ENCODE measurements around the gene C6orf62. TPM values are rescaled to one million over a fixed set of nuclear protein-coding genes. Genes with fewer than 3 reads are reported as not detected.
"Not testable (repeated sequence)": the region's sequence is repeated elsewhere in the genome, so short reads cannot be mapped to it uniquely, and the experiment has no call there.

The C6orf62 gene
- total RNA-seq, 2 experiments from 2014 or later = 161 to 166 TPM

DNA sequence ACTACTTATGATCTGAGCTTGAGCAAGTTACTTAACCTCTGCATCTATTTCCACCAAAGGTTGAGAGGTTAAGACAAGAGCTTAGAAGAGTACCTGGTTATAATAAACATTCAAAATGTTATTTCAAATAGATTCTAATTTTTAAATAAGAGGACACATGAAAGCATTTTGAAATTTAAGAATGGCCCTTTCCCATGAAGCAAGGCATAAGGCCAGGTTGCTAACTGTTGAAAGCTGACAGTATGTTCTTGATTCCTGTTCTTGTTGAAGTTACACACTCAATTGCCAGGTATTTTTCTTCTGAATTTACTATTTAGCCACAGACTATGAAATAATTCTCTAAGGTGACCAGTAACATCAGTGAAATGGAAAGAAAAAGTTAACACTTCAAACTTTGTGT, 14.5 kb downstream of the C6orf62 start:
- H3K27me3 Mint-ChIP-seq = no peaks in the 10 kb centered on the region
- no peak overlapping the region for H3K4me3 Mint-ChIP-seq
- H3K9me3 Mint-ChIP-seq = no peaks in the 10 kb centered on the region
- H3K27ac Mint-ChIP-seq = no peak overlapping the region
- POLR2A ChIA-PET = interaction anchor here (1.1 to 1.3 kb wide), 2 partner anchors 15 to 17 kb away, joined by 4 to 5 read pairs; partner anchors contain the start of gene C6orf62
- peaks cover 15% of the 10 kb centered on the region for H3K4me1 Mint-ChIP-seq
- DNase-seq (no peak), ATAC-seq (ENCODE audit: low read depth) (no peak)
- H3K36me3 Mint-ChIP-seq = peaks cover 38% of the 10 kb centered on the region

DNA sequence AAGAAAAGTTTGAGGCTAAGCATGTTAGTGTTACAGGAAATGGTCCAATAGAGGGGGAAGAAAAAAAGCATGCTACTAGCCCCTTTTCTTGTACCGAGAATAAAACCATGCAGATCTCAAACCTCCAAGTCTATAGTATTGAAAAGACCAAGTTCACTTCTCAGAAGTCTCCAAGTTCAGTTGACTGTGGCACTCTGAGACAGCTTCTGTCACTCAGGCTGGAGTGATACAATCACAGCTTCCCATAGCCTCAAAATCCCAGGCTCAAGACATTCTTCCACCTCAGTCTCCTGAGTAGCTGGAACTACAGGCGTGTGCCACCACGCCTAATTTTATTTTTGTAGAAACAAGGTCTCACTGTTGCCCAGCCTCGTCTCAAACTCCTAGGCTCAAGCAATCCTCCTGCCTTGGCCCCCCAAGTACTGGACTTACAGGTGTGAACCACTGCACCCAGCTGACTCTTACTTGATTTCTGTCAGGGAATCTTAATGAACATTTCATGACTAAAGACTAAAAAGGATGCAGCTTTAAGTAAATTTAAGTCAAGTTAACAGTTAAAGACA, 16.2 kb downstream of the C6orf62 start:
- POLR2A ChIA-PET = interaction anchor here (0.6 to 1.4 kb wide), 2 partner anchors 10 to 1132 kb away, joined by 3 to 5 read pairs; no protein-coding TSS in a partner anchor
- Mint-ChIP-seq H3K4me3 (no peak overlapping the region), H3K4me1 (peaks cover 10% of the 10 kb centered on the region), H3K27ac (peak overlapping the region; percentile 10), H3K9me3 (no peaks in the 10 kb centered on the region), H3K36me3 (peaks cover 37% of the 10 kb centered on the region), H3K27me3 (no peaks in the 10 kb centered on the region)
- DNase-seq = no peak
- ATAC-seq (ENCODE audit: low read depth) = no peak

DNA sequence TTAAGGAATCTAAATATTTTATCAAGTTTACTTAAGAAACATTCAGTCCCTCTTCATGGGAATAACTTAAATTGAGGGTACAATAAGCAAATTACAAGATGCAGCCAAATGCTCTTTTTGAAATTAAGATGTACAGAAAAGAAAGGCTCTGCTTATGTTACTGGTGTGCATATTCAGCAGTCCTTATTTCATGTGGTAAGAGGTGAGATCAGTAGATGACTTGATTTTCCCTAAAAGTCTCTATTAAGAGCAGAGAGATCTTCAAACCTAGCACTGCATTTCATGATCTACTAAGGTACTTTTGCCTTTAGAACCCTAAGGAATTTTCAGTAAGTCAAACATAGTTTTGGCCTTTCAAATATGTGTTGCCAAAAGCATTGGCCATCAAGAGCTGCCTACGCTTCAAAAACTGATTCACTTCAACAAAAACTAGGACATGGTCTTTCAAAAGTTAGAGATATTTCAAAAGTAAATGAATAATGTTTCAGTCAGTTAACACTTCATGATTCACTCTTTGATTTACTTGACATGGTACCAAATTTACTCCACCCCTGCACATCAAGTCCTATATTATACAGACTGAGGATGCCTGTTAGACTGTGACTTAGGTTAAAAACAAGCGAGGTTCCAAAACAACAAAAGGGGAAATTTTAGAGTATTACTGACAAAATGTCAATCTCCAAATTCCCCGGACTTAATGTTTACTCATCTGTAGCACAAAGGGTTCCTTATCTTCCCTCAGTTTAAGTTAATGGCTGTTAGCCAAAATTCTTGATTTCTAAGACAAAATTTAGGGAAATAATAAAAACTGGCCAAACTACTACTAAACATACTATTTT, 19.2 kb downstream of the C6orf62 start:
- POLR2A ChIA-PET = no interaction called here
- H3K4me1 Mint-ChIP-seq = peaks cover 4% of the 10 kb centered on the region
- DNase-seq = no peak
- no peak for ATAC-seq (ENCODE audit: low read depth)
- H3K9me3 Mint-ChIP-seq = no peaks in the 10 kb centered on the region
- H3K27me3 Mint-ChIP-seq = no peaks in the 10 kb centered on the region
- H3K36me3 Mint-ChIP-seq = peaks cover 18% of the 10 kb centered on the region
- no peak overlapping the region for H3K27ac Mint-ChIP-seq
- no peak overlapping the region for H3K4me3 Mint-ChIP-seq

DNA sequence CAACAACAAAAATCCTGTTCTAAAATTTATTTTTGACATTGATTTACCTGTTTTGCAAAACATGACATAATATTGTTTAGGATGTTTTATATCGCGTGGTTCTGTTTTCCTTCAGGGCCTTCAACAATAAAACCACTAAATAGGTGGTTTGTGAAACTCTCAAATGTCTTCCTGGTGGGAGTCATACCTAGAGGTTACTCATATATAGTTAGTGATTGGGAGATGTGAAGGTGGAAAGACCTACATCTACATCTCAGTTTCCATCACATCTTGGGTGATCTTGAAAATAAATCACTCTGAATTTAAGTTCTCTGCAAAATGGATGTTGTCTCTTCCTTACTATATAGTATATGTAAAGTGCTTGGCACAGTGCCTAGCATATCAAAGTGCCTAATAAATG, 22.9 kb downstream of the C6orf62 start:
- no peak overlapping the region for H3K27ac Mint-ChIP-seq
- no peak overlapping the region for H3K4me3 Mint-ChIP-seq
- no peaks in the 10 kb centered on the region for H3K9me3 Mint-ChIP-seq

DNA sequence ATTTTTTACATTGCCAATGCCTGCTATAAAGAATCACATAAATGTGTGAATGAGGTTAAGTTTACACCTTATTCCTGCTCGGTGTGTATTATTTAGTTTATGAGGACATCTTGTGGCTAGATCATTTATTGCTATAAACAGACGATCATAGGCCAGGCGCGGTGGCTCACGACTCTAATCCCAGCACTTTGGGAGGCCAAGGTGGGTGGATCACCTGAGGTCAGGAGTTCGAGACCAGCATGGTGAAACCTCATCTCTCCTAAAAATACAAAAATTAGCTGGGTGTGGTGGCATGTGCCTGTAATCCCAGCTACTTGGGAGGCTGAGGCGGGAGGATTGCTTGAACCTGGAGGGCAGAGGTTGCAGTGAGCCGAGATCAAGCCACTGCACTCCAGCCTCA, 23.3 kb downstream of the C6orf62 start:
- H3K27me3 Mint-ChIP-seq, H3K4me3 Mint-ChIP-seq, H3K9me3 Mint-ChIP-seq, H3K36me3 Mint-ChIP-seq, H3K27ac Mint-ChIP-seq, H3K4me1 Mint-ChIP-seq, POLR2A ChIA-PET: not testable (repeated sequence)
- DNase-seq = peak; percentile 36
- ATAC-seq (ENCODE audit: low read depth) = peak; percentile 58

More for the DNA sequence above, 22.9 kb downstream of the C6orf62 start:
- peaks cover 9% of the 10 kb centered on the region for H3K36me3 Mint-ChIP-seq
- DNase-seq = no peak
- no peaks in the 10 kb centered on the region for H3K27me3 Mint-ChIP-seq
- peaks cover 10% of the 10 kb centered on the region for H3K4me1 Mint-ChIP-seq
- no peak for ATAC-seq (ENCODE audit: low read depth)
- POLR2A ChIA-PET = no interaction called here

DNA sequence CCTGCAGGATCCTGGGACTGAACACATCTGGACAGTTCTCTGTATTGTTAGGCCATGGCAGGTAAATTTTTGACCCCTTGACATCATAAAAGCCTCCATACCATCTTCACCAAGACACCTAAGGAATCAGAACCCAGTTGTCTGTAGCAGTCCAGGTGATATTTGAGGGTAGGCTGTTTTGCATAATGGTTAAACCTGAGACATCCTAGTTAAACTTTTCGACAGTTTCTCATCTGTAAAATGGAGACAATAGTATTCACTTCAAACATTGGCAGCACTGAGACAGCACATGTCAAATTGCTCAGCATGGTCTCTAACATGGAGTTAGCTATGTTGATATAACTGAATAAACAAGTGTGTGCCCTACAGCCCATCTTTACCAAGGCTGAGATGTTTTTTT, 24.8 kb downstream of the C6orf62 start:
- POLR2A ChIA-PET = no interaction called here
- Mint-ChIP-seq H3K4me1 (peaks cover 10% of the 10 kb centered on the region), H3K9me3 (no peaks in the 10 kb centered on the region), H3K36me3 (peaks cover 3% of the 10 kb centered on the region), H3K27ac (no peak overlapping the region), H3K27me3 (no peaks in the 10 kb centered on the region), H3K4me3 (no peak overlapping the region)
- no peak for DNase-seq
- ATAC-seq (ENCODE audit: low read depth) = no peak

DNA sequence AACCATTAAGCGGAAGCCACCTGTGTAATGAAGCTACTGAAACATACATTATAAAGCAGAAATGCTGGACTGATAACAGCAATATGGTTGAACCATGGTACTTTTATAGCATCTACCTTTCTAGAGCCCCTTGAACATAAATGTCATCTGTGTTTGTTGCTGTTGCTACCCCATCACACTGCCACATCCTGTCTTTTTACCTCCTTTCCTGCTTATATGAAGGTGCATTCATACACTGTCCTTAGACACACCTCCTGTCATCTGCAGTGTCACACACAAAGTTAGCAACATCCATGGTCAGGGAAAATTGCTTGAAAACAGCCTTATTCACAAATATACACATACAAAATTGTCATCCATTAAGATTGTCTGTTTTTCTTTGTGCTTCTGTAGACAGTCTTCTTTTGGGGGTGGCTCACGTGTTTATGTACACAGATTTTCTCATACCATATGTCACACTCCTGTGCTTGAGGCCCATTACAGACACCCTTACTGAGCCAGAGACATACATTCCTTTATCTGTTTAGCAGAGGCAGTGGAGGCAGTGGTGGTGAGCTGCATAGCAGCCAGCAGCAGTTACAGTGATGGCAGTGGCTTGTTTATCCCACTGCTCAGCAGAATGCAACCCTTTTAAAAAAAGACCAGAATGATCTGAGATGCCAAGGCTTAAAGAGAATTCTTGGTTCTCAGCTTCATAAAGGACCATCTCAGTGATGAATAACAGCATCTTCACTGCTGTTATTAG, 25.9 kb downstream of the C6orf62 start:
- peak; percentile 81 for ATAC-seq (ENCODE audit: low read depth)
- Mint-ChIP-seq H3K36me3 (no peaks in the 10 kb centered on the region), H3K9me3 (no peaks in the 10 kb centered on the region), H3K27ac (peak overlapping the region; percentile 13), H3K4me1 (peaks cover 10% of the 10 kb centered on the region), H3K4me3 (no peak overlapping the region), H3K27me3 (no peaks in the 10 kb centered on the region)
- POLR2A ChIA-PET = no interaction called here
- no peak for DNase-seq

DNA sequence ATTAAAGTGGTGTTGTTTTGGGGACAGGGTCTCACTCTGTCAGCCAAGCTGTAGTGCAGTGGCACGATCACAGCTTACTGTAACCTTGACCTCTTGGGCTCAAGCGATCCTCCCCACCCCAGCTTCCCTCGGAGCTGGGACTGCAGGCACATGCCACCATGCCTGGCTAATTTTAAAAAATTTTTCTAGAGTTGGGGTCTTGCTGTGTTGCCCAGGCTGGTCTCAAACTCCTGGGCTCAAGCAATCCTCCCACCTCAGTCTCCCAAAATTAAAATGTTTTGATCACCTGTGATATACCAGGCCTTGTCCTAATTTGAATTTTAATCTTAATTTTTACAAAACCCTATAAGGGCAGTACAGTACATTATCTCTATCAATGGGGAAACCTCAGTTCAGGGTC, 26.5 kb downstream of the C6orf62 start:
- Mint-ChIP-seq H3K4me1 (peaks cover 10% of the 10 kb centered on the region), H3K27me3 (no peaks in the 10 kb centered on the region), H3K4me3 (no peak overlapping the region), H3K27ac (no peak overlapping the region), H3K9me3 (no peaks in the 10 kb centered on the region), H3K36me3 (peaks cover under 1% of the 10 kb centered on the region)
- ATAC-seq (ENCODE audit: low read depth) = no peak
- POLR2A ChIA-PET = no interaction called here
- DNase-seq = no peak

DNA sequence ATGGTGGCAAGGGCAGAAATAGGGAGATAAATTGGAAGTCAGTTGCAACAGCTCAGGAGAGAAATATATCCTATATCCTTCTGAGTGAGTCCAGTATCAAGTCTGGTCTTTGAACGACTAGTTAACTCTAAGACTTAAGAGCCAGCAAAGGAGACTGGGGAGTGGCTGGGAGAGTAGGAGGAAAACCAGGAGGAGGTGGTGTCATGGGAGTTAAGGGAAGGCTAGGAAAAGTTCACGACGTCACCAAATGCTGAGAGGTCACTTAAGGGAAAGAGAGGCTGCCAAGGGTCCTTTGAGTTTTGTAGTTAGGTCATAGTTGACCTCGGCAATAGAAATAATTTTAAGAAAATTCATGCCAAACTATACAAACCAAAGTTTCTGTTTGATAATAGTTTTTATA, 27.0 kb downstream of the C6orf62 start:
- POLR2A ChIA-PET = no interaction called here
- no peak for DNase-seq
- H3K4me1 Mint-ChIP-seq = peaks cover 12% of the 10 kb centered on the region
- H3K4me3 Mint-ChIP-seq = no peak overlapping the region
- H3K36me3 Mint-ChIP-seq = peaks cover 4% of the 10 kb centered on the region
- H3K27ac Mint-ChIP-seq = no peak overlapping the region
- no peaks in the 10 kb centered on the region for H3K9me3 Mint-ChIP-seq
- H3K27me3 Mint-ChIP-seq = no peaks in the 10 kb centered on the region
- ATAC-seq (ENCODE audit: low read depth) = no peak

DNA sequence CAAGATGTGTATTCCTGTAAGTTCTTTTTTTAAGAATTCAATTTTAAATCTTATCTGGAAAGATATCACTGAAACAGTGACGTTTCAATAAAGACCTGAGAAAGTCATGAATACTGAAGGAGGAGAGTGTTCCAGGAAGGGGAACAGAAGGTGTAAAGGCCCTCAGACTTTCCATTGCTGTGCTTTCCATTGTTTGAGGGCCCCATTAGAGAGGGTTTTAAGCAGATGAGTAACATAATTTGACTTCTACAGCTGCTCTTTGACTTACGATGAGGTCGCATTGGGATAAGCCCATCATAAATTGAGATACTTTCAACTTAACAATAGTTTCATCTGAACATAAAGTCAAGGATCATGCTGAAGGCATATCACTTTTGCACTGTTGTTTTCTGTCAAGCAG, 27.4 kb downstream of the C6orf62 start:
- H3K27ac Mint-ChIP-seq = no peak overlapping the region
- H3K27me3 Mint-ChIP-seq = no peaks in the 10 kb centered on the region
- H3K4me1 Mint-ChIP-seq = peaks cover 12% of the 10 kb centered on the region
- POLR2A ChIA-PET = no interaction called here
- H3K4me3 Mint-ChIP-seq = no peak overlapping the region
- DNase-seq (no peak), ATAC-seq (ENCODE audit: low read depth) (no peak)
- no peaks in the 10 kb centered on the region for H3K9me3 Mint-ChIP-seq
- H3K36me3 Mint-ChIP-seq = peaks cover 5% of the 10 kb centered on the region

DNA sequence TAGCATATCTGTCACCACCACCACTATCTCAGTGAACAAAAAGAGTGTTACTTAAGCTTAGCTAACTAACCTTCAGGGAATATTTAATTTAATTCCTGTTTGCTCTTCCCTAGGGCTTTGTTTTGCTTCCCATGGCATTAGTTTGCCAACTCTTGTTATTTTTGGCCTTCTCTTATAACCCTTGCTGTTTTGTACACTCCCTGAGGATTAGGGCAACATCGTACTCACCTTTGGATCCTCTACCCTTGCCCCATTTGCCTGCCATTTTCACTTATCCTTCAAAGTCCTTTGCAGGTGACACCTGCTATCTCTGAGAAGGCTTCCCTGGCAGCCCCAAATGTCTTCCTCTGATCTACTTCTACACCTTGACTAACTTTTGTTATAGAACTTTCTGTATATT, 28.4 kb downstream of the C6orf62 start:
- H3K9me3 Mint-ChIP-seq = no peaks in the 10 kb centered on the region
- peaks cover 12% of the 10 kb centered on the region for H3K4me1 Mint-ChIP-seq
- ATAC-seq (ENCODE audit: low read depth) (no peak), DNase-seq (no peak)
- H3K27me3 Mint-ChIP-seq = no peaks in the 10 kb centered on the region
- POLR2A ChIA-PET = no interaction called here
- H3K27ac Mint-ChIP-seq = no peak overlapping the region
- H3K4me3 Mint-ChIP-seq = no peak overlapping the region
- peaks cover 6% of the 10 kb centered on the region for H3K36me3 Mint-ChIP-seq

DNA sequence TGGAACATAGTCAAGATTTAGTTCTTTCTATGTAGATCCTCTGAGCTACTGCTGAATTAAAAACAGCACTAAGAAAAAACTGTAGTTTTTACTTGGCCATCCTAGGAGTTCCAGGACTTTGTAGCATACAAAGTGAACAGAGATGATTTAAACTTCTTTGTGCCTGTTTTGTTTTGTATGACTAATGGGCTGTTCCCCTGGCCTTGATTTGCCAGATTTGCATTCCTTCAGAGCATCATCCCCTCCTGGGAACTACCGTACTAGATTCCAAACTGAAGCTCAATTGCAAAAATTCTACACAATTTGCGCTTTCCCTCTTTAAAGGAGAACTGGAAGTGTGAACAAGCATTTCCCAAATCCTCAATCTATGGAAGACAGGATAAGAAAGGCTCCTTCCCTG, 29.0 kb downstream of the C6orf62 start:
- Mint-ChIP-seq H3K27me3 (no peaks in the 10 kb centered on the region), H3K9me3 (no peaks in the 10 kb centered on the region), H3K27ac (no peak overlapping the region), H3K36me3 (peaks cover 6% of the 10 kb centered on the region), H3K4me1 (peaks cover 11% of the 10 kb centered on the region), H3K4me3 (no peak overlapping the region)
- no peak for DNase-seq
- POLR2A ChIA-PET = no interaction called here
- ATAC-seq (ENCODE audit: low read depth) = no peak

DNA sequence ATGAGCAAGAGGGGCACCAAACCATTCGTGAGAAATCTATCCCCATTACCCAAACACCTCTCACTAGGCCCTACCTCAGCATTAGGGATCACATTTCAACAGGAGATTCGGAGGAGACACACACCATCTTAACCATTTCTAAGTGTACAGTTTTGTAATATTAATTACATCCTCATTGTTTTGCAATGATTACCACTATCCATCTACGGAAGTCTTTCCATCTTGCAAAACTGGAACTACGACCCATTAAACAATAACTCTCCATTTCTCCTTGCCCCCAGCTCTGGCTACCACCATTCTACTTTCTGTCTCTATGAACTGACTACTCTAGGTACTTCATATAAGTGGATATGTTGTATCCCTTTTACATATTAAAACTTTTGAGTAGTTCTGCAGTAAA, 32.0 kb downstream of the C6orf62 start:
- DNase-seq (no peak), ATAC-seq (ENCODE audit: low read depth) (no peak)
- Mint-ChIP-seq H3K4me1 (peaks cover 3% of the 10 kb centered on the region), H3K4me3 (no peak overlapping the region), H3K27me3 (no peaks in the 10 kb centered on the region), H3K36me3 (peaks cover 9% of the 10 kb centered on the region), H3K9me3 (no peaks in the 10 kb centered on the region), H3K27ac (no peak overlapping the region)
- POLR2A ChIA-PET = no interaction called here

DNA sequence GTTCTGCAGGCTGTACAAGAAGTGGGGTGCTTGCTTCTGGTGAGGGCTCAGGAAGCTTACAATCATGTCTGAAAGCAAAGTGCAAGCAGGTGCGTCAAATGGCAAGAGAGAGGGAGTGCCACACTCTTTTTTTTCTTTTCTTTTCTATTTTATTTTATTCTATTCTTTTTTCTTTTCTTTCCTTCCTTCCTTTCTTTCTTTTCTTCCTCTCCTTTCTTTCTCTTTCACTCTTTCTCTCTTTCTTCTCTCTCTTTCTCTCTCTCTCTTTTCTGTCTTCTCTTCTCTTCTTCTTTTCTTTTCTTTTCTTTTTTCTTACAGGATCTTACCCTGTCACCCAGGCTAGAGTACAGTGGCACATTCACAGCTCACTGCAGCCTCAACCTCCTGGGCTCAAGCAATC, 32.5 kb downstream of the C6orf62 start:
- H3K27me3 Mint-ChIP-seq = no peaks in the 10 kb centered on the region
- no peak for ATAC-seq (ENCODE audit: low read depth)
- POLR2A ChIA-PET = no interaction called here
- peaks cover 2% of the 10 kb centered on the region for H3K4me1 Mint-ChIP-seq
- H3K27ac Mint-ChIP-seq = no peak overlapping the region
- H3K9me3 Mint-ChIP-seq = no peaks in the 10 kb centered on the region
- no peak overlapping the region for H3K4me3 Mint-ChIP-seq
- DNase-seq = no peak
- peaks cover 9% of the 10 kb centered on the region for H3K36me3 Mint-ChIP-seq

Measured in activated naive CD8-positive, alpha-beta T cell treated with anti-CD3 and anti-CD28 coated beads, Interleukin-2, amount 10 ng/mL, durations not matched to agents 7 days and 5 days (primary cell).